HG02763 (cell line): ENCODE data around the gene GPC6.
"Not testable (repeated sequence)": the region's sequence is repeated elsewhere in the genome, so short reads cannot be mapped to it uniquely, and the experiment has no call there.

Source experiments
- ATAC-seq: cut with Tn5 transposase; IDR thresholded peaks from one replicate; pipeline ENCODE4 v1.9.1; 2021; ENCODE audit warnings: mild to moderate bottlenecking, moderate library complexity; ENCODE audit not compliant: unreplicated experiment

Gene GPC6

GRCh38 chr13:93422980-93423543 lies 196.5 kb downstream of the GPC6 start:
- no peak for ATAC-seq

- no peak for ATAC-seq
Observed at GRCh38 chr13:93425411-93425810, 198.8 kb downstream of the GPC6 start.

GRCh38 chr13:93430381-93430780 lies 203.8 kb downstream of the GPC6 start:
- no peak for ATAC-seq

GRCh38 chr13:93435651-93436050 lies 209.0 kb downstream of the GPC6 start:
- no peak for ATAC-seq

GRCh38 chr13:93437081-93437480 lies 210.5 kb downstream of the GPC6 start:
- no peak for ATAC-seq

GRCh38 chr13:93446238-93446637 lies 219.6 kb downstream of the GPC6 start:
- no peak for ATAC-seq

GRCh38 chr13:93450191-93450621 lies 223.6 kb downstream of the GPC6 start:
- no peak for ATAC-seq

GRCh38 chr13:93450761-93451160 lies 224.2 kb downstream of the GPC6 start:
- ATAC-seq, result no peak

- ATAC-seq, result not testable (repeated sequence)
Observed at GRCh38 chr13:93454676-93455235, 228.1 kb downstream of the GPC6 start.

GRCh38 chr13:93455861-93456260 lies 229.3 kb downstream of the GPC6 start:
- ATAC-seq, result no peak

- ATAC-seq, result no peak
Observed at GRCh38 chr13:93460005-93460404, 233.4 kb downstream of the GPC6 start.

- ATAC-seq, result no peak
Observed at GRCh38 chr13:93462151-93462550, 235.5 kb downstream of the GPC6 start.

- no peak for ATAC-seq
Observed at GRCh38 chr13:93466502-93467036, 240.0 kb downstream of the GPC6 start.

- no peak for ATAC-seq
Observed at GRCh38 chr13:93467175-93467574, 240.6 kb downstream of the GPC6 start.

- ATAC-seq, result no peak
Observed at GRCh38 chr13:93468433-93468832, 241.8 kb downstream of the GPC6 start.

- no peak for ATAC-seq
Observed at GRCh38 chr13:93472296-93472695, 245.7 kb downstream of the GPC6 start.

- no peak for ATAC-seq
Observed at GRCh38 chr13:93472814-93473296, 246.2 kb downstream of the GPC6 start.

GRCh38 chr13:93473441-93474270 lies 247.0 kb downstream of the GPC6 start:
- no peak for ATAC-seq

- no peak for ATAC-seq
Observed at GRCh38 chr13:93476175-93476574, 249.6 kb downstream of the GPC6 start.

GRCh38 chr13:93477238-93477637 lies 250.6 kb downstream of the GPC6 start:
- ATAC-seq, result no peak

- ATAC-seq, result no peak
Observed at GRCh38 chr13:93480553-93481106, 254.0 kb downstream of the GPC6 start.
